WTC11 (cell line): ENCODE measurements around the gene CKM.

Experiments used
- CBFB ChIP-seq: sonication (generic); formaldehyde crosslinking; IDR thresholded peaks from 2 replicates; pipeline ENCODE4 v1.8.1; 2022; ENCODE audit warnings: mild to moderate bottlenecking, low read depth, missing genetic modification reagents
- CTCF ChIP-seq: fragments of 200-600 bp; IDR thresholded peaks from 2 replicates; pipeline ENCODE4 v1.8.0; 2022; ENCODE audit warnings: antibody characterized with exemption
- JUN ChIP-seq: sonication (generic); formaldehyde crosslinking; IDR thresholded peaks from 2 replicates; pipeline ENCODE4 v1.8.0; 2023; ENCODE audit warnings: mild to moderate bottlenecking, missing genetic modification reagents
- NR2C2 ChIP-seq: sonication (generic); formaldehyde crosslinking; IDR thresholded peaks from 2 replicates; pipeline ENCODE4 v1.8.0; 2022; ENCODE audit warnings: mild to moderate bottlenecking, missing genetic modification reagents
- NR3C1 ChIP-seq: sonication (generic); formaldehyde crosslinking; conservative IDR thresholded peaks from 2 replicates; pipeline ENCODE4 v1.8.1; 2023; ENCODE audit warnings: low read depth, mild to moderate bottlenecking, missing genetic modification reagents

GRCh38 chr19:45306518-45307027, 16.1 kb downstream of the CKM start:
- TF ChIP-seq CTCF (no peak), CBFB (CRISPR knock-in tag) (no peak), NR2C2 (CRISPR knock-in tag) (no peak), NR3C1 (CRISPR knock-in tag) (no peak), JUN (no peak)
